CD4-positive, CD25-positive, alpha-beta regulatory T cell (primary cell): ENCODE data around the gene TBC1D22A. TPM values are rescaled to one million over a fixed set of nuclear protein-coding genes. Genes with fewer than 3 reads are reported as not detected.

Experiments
- ATAC-seq, 2 donors: fragments of 150-1000 bp; cut with Tn5 transposase; one replicate each; pipeline ENCODE4 v1.10.0; 2021; ENCODE audit warnings: low read depth in 2 of 2, moderate number of reproducible peaks in 2 of 2, moderate library complexity in 1 of 2
- DNase-seq, 3 donors: peaks; one replicate each; pipeline versions ENCODE4 v3.0.0 to v3.0.0-alpha.2; 2012 to 2022; ENCODE audit warnings: mixed read lengths in 1 of 3
- H3K27ac ChIP-seq: one replicate; pipeline ENCODE4 v1.7.0; 2013; ENCODE audit warnings: mild to moderate bottlenecking, low read length; ENCODE audit not compliant: insufficient read depth, poor library complexity, severe bottlenecking
- H3K27me3 ChIP-seq: one replicate; pipeline ENCODE4 v1.7.0; 2013; ENCODE audit warnings: low read length; ENCODE audit not compliant: control insufficient read depth, insufficient read depth
- H3K36me3 ChIP-seq: one replicate; pipeline ENCODE4 v1.7.0; 2013; ENCODE audit warnings: mild to moderate bottlenecking, low read length, moderate library complexity; ENCODE audit not compliant: control insufficient read depth, insufficient read depth
- H3K4me1 ChIP-seq: 2 replicates; pipeline ENCODE4 v1.7.0; 2013; ENCODE audit warnings: mild to moderate bottlenecking, low read length; ENCODE audit not compliant: insufficient read depth, control insufficient read depth, poor library complexity, severe bottlenecking
- H3K4me3 ChIP-seq: one replicate; pipeline ENCODE4 v1.7.0; 2013; ENCODE audit warnings: low read depth, mild to moderate bottlenecking, low read length, moderate library complexity
- H3K9me3 ChIP-seq, 2 experiments: 1 replicate in 1 of 2; 2 replicates in 1 of 2; pipeline ENCODE4 v1.7.0; 2013; ENCODE audit warnings: low read length in 2 of 2, mild to moderate bottlenecking in 1 of 2, moderate library complexity in 1 of 2; ENCODE audit not compliant: control insufficient read depth in 2 of 2
- H3K27ac Mint-ChIP-seq, 3 donors: one replicate each; pipeline ENCODE4 v1.8.0; 2020 to 2022; ENCODE audit warnings: mild to moderate bottlenecking in 3 of 3, mixed read lengths in 3 of 3, moderate library complexity in 2 of 3
- H3K27me3 Mint-ChIP-seq: one replicate; pipeline ENCODE4 v1.8.0; 2022; ENCODE audit warnings: mild to moderate bottlenecking, mixed read lengths
- H3K36me3 Mint-ChIP-seq: one replicate; pipeline ENCODE4 v1.8.0; 2020; ENCODE audit warnings: mixed read lengths
- H3K4me1 Mint-ChIP-seq, 4 donors: one replicate each; pipeline ENCODE4 v1.8.0; 2020 to 2022; ENCODE audit warnings: mixed read lengths in 4 of 4, mild to moderate bottlenecking in 1 of 4
- H3K4me3 Mint-ChIP-seq, 4 donors: one replicate each; pipeline ENCODE4 v1.8.0; 2020 to 2022; ENCODE audit warnings: mild to moderate bottlenecking in 4 of 4, mixed read lengths in 4 of 4, moderate library complexity in 3 of 4
- H3K9me3 Mint-ChIP-seq, 7 donors: one replicate each; pipeline ENCODE4 v1.8.0; 2020 to 2022; ENCODE audit warnings: mixed read lengths in 7 of 7, mild to moderate bottlenecking in 3 of 7, moderate library complexity in 2 of 7
- polyA plus RNA-seq, 4 donors: library from polyadenylated mRNA; unstranded; fragments of 300-500 nt; fragmentation: Illumina TruSeq; gene quantifications; one replicate each; pipeline ENCODE4 v1.2.3, GENCODE V29; 2021
- total RNA-seq: library from RNA; stranded (reverse); gene quantifications from one replicate; pipeline ENCODE4 v1.2.3, GENCODE V29; 2022

The TBC1D22A gene
- total and polyA plus RNA-seq, 5 donors from 2014 or later: 19.8 to 42.5 (median 24.3) TPM

GRCh38 chr22:46803031-46803880 lies 40.8 kb downstream of the TBC1D22A start:
- no peak overlapping the region for H3K27ac ChIP-seq
- peaks cover 46% of the 10 kb centered on the region for H3K36me3 Mint-ChIP-seq

DNA sequence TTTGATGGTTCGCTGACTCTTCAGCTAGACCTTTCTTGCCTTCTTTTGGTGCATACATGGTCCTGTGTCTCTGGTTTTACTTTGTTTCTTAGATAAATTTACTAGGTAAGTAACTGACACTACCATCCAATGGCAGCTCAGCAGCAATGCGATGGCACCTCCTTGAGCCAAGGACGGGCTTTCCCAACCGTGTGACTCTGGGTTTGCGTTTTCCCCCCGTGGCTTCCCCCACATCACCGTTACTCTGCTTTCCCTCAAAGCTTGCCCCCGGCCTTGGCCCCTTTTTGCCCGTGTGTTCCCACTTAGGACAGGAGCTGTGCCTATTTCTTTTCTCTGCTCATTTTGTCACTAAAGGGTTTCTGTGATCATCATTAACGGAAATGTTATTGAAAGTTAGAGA lies 41.5 kb downstream of the TBC1D22A start:
- ATAC-seq: no peak
- H3K4me1 Mint-ChIP-seq: peaks cover 13 to 49% (median 31%) of the 10 kb centered on the region in 4 donors

More at GRCh38 chr22:46803031-46803880, 40.8 kb downstream of the TBC1D22A start:
- Histone ChIP-seq H3K9me3 (no peaks in the 10 kb centered on the region), H3K4me1 (peaks cover 14% of the 10 kb centered on the region), H3K27me3 (no peaks in the 10 kb centered on the region), H3K36me3 (peaks cover 52% of the 10 kb centered on the region), H3K4me3 (no peak overlapping the region)
- Mint-ChIP-seq H3K27ac (peak overlapping the region; percentile 45 to 95 (median 88)), H3K9me3 (peaks cover 0 to 2% (median 0%) of the 10 kb centered on the region in 7 donors), H3K4me3 (peak overlapping the region in 2 of 4 donors; percentile 52 to 58), H3K27me3 (no peaks in the 10 kb centered on the region), H3K4me1 (peaks cover 13 to 51% (median 33%) of the 10 kb centered on the region in 4 donors)
- DNase-seq (peak; percentile 64 to 79 (median 71)), ATAC-seq (peak; percentile 71 to 77)

DNA sequence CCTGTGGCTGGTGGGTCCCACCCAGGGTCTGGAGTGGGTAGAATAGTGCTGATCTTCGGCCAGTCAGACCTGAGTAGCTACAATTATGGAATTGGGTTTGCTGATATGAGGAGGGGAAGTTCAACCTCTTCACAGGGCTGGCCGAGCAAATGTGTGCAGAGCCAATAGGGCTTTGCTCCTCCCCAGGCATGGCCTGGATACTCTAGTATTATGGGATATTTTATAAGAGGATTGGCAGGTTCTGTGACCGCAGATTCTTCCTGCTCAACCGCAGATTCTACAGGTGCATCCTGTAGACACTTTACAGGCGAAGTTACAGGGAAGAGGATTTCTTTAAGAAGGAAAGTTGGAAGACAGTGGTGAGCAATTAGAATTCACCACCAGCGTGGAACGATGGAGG lies 44.3 kb downstream of the TBC1D22A start:
- Mint-ChIP-seq H3K27me3 (no peaks in the 10 kb centered on the region), H3K4me1 (peaks cover 17 to 48% (median 32%) of the 10 kb centered on the region in 4 donors), H3K4me3 (peak overlapping the region in 1 of 4 donors; percentile 23), H3K36me3 (peaks cover 39% of the 10 kb centered on the region), H3K9me3 (no peaks in the 10 kb centered on the region), H3K27ac (peak overlapping the region in 2 of 3 donors; percentile 10 to 41)
- no peak overlapping the region for H3K27ac ChIP-seq
- ATAC-seq (no peak), DNase-seq (no peak)
- H3K4me1 ChIP-seq: peaks cover 11% of the 10 kb centered on the region
- no peak overlapping the region for H3K4me3 ChIP-seq
- H3K27me3 ChIP-seq: no peaks in the 10 kb centered on the region
- H3K9me3 ChIP-seq: no peaks in the 10 kb centered on the region
- H3K36me3 ChIP-seq: peaks cover 29% of the 10 kb centered on the region

More for the DNA sequence above, 41.5 kb downstream of the TBC1D22A start:
- H3K4me1 ChIP-seq: peaks cover 11% of the 10 kb centered on the region
- H3K27ac ChIP-seq: no peak overlapping the region
- peaks cover 48% of the 10 kb centered on the region for H3K36me3 ChIP-seq
- H3K9me3 Mint-ChIP-seq: peaks cover 0 to 2% (median 0%) of the 10 kb centered on the region in 7 donors
- H3K27ac Mint-ChIP-seq: peak overlapping the region in 2 of 3 donors; percentile 84 to 88
- H3K9me3 ChIP-seq: no peaks in the 10 kb centered on the region
- DNase-seq: no peak
- no peaks in the 10 kb centered on the region for H3K27me3 ChIP-seq
- H3K36me3 Mint-ChIP-seq: peaks cover 42% of the 10 kb centered on the region
- H3K4me3 ChIP-seq: no peak overlapping the region
- no peak overlapping the region for H3K4me3 Mint-ChIP-seq
- H3K27me3 Mint-ChIP-seq: no peaks in the 10 kb centered on the region

- Histone ChIP-seq H3K27ac (no peak overlapping the region), H3K4me1 (peaks cover 11% of the 10 kb centered on the region), H3K9me3 (no peaks in the 10 kb centered on the region), H3K36me3 (peaks cover 28% of the 10 kb centered on the region), H3K4me3 (no peak overlapping the region), H3K27me3 (no peaks in the 10 kb centered on the region)
- peaks cover 34% of the 10 kb centered on the region for H3K36me3 Mint-ChIP-seq
- H3K27ac Mint-ChIP-seq: no peak overlapping the region
- H3K4me3 Mint-ChIP-seq: no peak overlapping the region
- H3K9me3 Mint-ChIP-seq: no peaks in the 10 kb centered on the region
- DNase-seq (no peak), ATAC-seq (no peak)
- no peaks in the 10 kb centered on the region for H3K27me3 Mint-ChIP-seq
- H3K4me1 Mint-ChIP-seq: peaks cover 18 to 42% (median 30%) of the 10 kb centered on the region in 4 donors
Measured at GRCh38 chr22:46807458-46807857, 45.0 kb downstream of the TBC1D22A start.

DNA sequence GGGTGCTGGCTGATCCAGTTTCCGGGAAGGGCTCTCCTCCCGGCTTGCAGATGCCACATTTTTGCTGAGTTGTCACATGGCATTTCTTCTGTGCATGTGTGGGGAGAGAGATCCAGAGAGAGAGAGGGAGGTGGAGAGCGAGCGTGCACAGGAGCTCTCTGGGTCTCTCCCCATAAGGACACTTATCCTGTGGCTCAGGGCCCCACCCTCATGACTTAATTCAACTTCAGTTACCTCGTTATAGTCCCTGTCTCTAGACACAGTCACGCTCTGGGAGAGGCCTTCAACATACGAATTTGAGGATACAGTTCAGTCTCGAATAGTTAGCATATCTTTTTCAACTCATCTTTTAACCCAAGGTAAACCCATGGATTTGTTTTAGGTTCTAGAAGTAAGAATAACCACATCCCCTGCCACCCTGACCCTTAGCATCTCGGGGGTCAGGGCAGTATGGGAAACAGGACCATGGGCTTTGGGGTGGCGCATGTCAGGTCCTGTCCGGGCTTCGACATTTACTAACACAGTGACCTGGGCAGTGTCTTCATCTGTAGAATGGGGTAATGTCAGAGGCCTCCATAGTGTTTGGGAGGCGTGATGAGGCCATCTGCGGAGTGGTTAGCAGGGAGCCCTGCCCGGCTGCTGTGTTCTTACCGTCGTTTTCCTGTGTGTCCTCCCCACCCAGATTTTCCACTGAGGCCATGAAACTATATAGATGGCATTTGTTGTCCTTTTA lies 46.9 kb downstream of the TBC1D22A start:
- no peak overlapping the region for H3K4me3 Mint-ChIP-seq
- Histone ChIP-seq H3K27me3 (no peaks in the 10 kb centered on the region), H3K36me3 (peaks cover 36% of the 10 kb centered on the region), H3K27ac (no peak overlapping the region), H3K4me3 (no peak overlapping the region), H3K9me3 (no peaks in the 10 kb centered on the region), H3K4me1 (peaks cover 3% of the 10 kb centered on the region)
- no peaks in the 10 kb centered on the region for H3K9me3 Mint-ChIP-seq
- peaks cover 30% of the 10 kb centered on the region for H3K36me3 Mint-ChIP-seq
- no peak for ATAC-seq
- no peaks in the 10 kb centered on the region for H3K27me3 Mint-ChIP-seq
- no peak for DNase-seq
- H3K27ac Mint-ChIP-seq: peak overlapping the region in 1 of 3 donors; percentile 62
- peaks cover 20 to 42% (median 32%) of the 10 kb centered on the region in 4 donors for H3K4me1 Mint-ChIP-seq

DNA sequence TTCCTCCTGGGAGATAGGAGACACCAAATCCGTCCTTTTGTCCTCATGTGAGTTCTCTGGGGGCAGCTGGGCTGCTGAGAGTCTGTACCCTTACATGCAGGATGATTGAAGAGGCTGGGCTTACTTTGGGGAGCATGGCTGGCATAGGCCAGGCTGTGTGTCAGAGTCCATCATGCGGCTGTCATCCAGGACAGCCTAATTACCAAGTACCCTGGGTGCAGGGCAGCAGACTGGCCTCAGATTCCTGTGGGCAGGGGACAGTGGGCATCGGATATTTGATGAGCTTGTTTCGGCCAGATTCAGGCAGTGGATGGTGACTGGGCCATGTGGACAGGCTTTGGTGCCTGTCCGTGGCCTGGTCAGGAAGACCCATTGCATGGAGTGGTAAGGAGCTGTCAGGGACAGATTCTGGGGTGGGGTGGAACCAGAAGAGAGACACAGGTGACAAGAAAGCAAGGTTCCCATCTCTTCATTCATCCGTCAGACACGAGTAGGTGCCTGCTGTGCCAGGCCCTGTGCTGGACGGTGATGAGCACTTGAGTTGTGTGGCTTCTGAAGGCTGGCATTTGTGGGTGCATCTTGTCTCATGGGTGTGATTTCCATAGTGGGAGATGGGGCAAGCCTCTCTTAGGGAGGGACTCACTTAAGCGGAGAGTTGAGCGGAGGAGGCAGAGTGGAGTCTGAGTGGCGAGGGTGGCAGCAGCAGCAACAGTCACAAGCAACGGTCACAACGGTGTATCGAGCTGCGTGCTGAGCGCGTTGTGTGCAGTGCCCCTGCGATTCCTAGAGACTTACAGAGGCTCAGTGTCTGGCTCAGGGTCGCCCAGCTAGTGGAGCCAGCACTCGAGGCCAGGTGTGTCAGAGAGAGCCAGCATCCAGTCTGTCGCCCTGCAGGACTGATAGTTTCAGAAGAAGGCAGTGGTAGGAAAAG lies 48.7 kb downstream of the TBC1D22A start:
- Histone ChIP-seq H3K27ac (no peak overlapping the region), H3K4me3 (no peak overlapping the region), H3K9me3 (no peaks in the 10 kb centered on the region), H3K27me3 (no peaks in the 10 kb centered on the region), H3K36me3 (peaks cover 29% of the 10 kb centered on the region), H3K4me1 (peaks cover 3% of the 10 kb centered on the region)
- DNase-seq (no peak), ATAC-seq (no peak)
- Mint-ChIP-seq H3K27ac (peak overlapping the region in 2 of 3 donors; percentile 38 to 63), H3K4me1 (peaks cover 18 to 44% (median 35%) of the 10 kb centered on the region in 4 donors), H3K4me3 (no peak overlapping the region), H3K36me3 (peaks cover 34% of the 10 kb centered on the region), H3K27me3 (no peaks in the 10 kb centered on the region), H3K9me3 (no peaks in the 10 kb centered on the region)

GRCh38 chr22:46812034-46812605 lies 49.7 kb downstream of the TBC1D22A start:
- H3K36me3 Mint-ChIP-seq: peaks cover 34% of the 10 kb centered on the region
- H3K36me3 ChIP-seq: peaks cover 26% of the 10 kb centered on the region
- ATAC-seq: no peak
- H3K4me3 ChIP-seq: no peak overlapping the region
- H3K27ac Mint-ChIP-seq: peak overlapping the region in 1 of 3 donors; percentile 38
- no peaks in the 10 kb centered on the region for H3K4me1 ChIP-seq
- H3K9me3 ChIP-seq: no peaks in the 10 kb centered on the region
- no peaks in the 10 kb centered on the region for H3K27me3 Mint-ChIP-seq
- H3K4me3 Mint-ChIP-seq: no peak overlapping the region
- H3K27me3 ChIP-seq: no peaks in the 10 kb centered on the region
- no peak overlapping the region for H3K27ac ChIP-seq
- no peaks in the 10 kb centered on the region for H3K9me3 Mint-ChIP-seq
- DNase-seq: no peak
- peaks cover 9 to 43% (median 32%) of the 10 kb centered on the region in 4 donors for H3K4me1 Mint-ChIP-seq
